GM20000 (cell line): Measurements from ENCODE around the gene PPA1.

Experiments
- DNase-seq: peaks from one replicate; pipeline ENCODE4 v3.0.0; 2012; ENCODE audit warnings: low spot score
- TF ChIP-seq, protein P1 (sequence below): IDR thresholded peaks from 2 replicates; pipeline ENCODE4 v1.5.1; 2012; ENCODE audit warnings: mild to moderate bottlenecking, control low read depth; ENCODE audit errors: extremely low read depth, missing control alignments

PPA1 gene

DNA sequence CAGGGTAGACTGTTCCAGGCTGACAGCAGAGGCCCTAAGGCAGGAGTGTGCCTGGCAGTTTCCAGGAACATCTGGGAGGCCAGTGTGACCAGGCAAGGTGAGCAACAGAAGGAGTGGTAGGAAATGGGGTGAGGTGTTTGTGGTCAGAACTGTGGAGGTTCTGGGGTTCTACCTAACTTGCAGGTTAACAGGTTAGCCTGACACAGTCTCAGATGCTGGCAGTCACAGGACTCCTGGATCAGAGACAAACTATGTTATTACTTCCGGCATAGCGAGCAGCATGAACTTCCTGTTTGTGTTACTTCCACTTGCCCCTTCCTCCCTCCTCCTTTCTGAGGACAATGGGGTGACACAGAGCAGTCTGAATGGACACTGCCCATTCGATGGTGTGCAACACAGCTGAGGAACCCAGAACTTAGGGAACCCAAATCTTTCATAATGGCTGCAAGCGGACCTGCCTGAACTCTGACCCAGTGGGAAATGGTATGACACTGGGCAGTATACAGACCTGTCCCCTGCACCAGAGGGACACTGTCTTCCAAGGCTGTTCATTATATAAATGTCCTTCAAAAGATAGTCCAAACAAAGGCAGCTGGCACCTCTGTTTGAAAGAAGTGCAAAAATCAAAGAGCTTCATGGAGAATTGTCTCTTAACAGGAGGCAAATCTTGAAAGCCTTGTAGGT, 59.0 kb downstream of the PPA1 start:
- no peak for DNase-seq
- TF ChIP-seq, protein P1, sequence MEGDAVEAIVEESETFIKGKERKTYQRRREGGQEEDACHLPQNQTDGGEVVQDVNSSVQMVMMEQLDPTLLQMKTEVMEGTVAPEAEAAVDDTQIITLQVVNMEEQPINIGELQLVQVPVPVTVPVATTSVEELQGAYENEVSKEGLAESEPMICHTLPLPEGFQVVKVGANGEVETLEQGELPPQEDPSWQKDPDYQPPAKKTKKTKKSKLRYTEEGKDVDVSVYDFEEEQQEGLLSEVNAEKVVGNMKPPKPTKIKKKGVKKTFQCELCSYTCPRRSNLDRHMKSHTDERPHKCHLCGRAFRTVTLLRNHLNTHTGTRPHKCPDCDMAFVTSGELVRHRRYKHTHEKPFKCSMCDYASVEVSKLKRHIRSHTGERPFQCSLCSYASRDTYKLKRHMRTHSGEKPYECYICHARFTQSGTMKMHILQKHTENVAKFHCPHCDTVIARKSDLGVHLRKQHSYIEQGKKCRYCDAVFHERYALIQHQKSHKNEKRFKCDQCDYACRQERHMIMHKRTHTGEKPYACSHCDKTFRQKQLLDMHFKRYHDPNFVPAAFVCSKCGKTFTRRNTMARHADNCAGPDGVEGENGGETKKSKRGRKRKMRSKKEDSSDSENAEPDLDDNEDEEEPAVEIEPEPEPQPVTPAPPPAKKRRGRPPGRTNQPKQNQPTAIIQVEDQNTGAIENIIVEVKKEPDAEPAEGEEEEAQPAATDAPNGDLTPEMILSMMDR: no peak

DNA sequence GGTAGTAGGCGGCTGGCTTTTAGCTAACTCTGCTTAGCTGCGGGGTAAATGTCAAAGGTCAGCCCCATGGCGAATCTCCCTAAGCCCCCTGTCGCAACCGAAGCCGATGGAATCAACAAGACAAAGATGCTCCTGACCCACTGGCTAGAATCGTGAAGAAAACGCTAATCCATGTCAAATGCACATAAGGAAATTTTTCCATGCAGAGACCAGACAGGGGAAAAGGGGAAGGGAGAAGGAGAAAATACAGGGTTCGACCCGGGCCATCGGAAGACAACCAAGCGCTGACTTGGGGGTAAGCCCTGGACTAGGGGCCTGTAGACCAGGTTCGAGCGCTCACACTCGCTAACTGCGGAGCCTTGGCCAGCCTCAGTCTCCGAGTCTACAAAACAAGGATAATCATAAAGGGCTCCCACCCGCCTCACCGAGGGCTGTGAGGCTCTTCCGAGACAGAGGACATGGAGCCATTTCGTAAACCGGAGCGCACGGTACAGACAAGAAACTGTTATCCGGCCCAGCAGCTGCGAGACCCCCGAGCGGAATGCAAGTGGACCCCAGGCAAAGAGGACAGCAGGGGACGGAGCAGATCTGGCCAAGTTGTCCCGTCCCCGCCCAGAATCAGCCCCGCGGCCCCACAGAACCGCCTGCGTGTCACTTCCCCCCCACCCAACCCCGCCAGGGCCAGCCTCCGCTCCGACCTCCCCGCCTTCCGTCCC, 63.4 kb downstream of the PPA1 start:
- TF ChIP-seq, protein P1: no peak
- DNase-seq: peak; percentile 13

DNA sequence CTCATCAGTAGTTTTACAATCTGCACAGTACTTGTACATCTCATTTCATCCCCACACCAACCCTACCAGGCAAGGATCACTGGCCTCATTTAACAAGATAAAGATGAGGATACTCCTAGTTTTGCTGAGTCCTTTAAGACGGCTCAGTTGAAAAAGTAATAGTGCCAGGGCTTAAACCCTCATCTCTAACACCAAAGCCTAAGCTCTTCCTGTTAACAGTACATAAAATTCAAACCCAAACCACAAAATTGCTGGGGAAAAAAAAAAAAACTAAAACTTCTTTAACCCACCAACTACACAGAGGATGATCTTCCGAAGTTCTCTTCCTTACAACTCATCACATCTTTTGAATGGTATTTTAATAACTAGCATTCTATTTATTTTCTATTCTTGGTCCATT, 64.2 kb downstream of the PPA1 start:
- no peak for DNase-seq
- TF ChIP-seq, protein P1: no peak

DNA sequence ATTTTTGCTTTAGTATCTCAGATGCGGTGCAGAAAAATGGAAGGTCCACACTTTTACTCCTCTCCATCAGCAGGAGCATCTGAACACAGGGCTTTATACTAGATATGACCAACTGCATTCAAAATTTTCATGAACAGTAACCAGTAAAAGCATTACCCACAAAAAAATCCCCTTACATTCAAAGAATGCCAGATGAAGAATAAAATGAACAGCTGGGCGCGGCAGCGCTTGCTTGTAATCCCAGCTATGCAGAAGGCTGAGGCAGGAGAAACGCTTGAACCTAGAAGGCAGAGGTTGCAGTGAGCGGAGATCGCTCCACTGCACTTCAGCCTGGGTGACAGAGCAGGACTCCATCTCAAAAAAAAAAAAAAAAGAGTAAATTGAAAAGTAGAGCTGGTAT, 66.0 kb downstream of the PPA1 start:
- no peak for DNase-seq
- TF ChIP-seq, protein P1: no peak

- TF ChIP-seq, protein P1: no peak
- no peak for DNase-seq
These were observed 66.8 kb downstream of the PPA1 start for GRCh38 chr10:70166394-70166793.

GRCh38 chr10:70164163-70164562, 69.1 kb downstream of the PPA1 start:
- no peak for DNase-seq
- TF ChIP-seq, protein P1: no peak

DNA sequence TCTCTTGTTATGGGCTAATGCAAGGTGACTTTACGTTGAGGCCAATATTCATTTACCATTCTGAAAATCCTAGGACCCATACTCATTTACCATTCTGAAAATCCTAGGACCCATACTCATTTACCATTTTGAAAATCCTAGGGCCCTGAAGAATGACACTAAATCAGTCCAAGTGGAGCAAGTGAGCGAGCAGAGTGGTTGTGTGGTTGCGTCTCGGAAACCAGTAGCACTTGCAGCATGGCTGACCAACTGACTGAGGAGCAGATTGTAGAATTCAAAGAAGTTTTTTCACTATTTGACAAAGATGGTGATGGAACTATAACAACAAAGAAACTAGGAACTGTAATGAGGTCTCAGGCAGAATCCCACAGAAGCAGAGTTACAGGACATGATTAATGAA, 69.8 kb downstream of the PPA1 start:
- TF ChIP-seq, protein P1: no peak
- no peak for DNase-seq
